Sigmoid colon (tissue), 7 donors: ENCODE data around the gene ARFIP1. TPM values are rescaled to one million over a fixed set of nuclear protein-coding genes. Genes with fewer than 3 reads are reported as not detected.
A peak's percentile ranks its signal among the peaks of the same experiment; 100 is the strongest.

Source experiments
- DNase-seq: peaks from one replicate; pipeline ENCODE4 v3.0.0-alpha.2; 2019
- H3K27ac ChIP-seq, 4 donors: fragments of 200-600 bp; sonication (generic); one replicate each; pipeline ENCODE4 v1.5.1; 2016 to 2019; ENCODE audit warnings: mild to moderate bottlenecking in 1 of 4
- H3K27me3 ChIP-seq, 3 donors: fragments of 200-600 bp; sonication (generic); one replicate each; pipeline ENCODE4 v1.5.1; 2019; ENCODE audit warnings: mild to moderate bottlenecking in 1 of 3
- H3K36me3 ChIP-seq, 4 donors: fragments of 200-600 bp; sonication (generic); one replicate each; pipeline ENCODE4 v1.5.1; 2016 to 2019
- H3K4me1 ChIP-seq, 4 donors: fragments of 200-600 bp; sonication (generic); one replicate each; pipeline ENCODE4 v1.5.1; 2017 to 2019
- H3K4me3 ChIP-seq, 4 donors: fragments of 200-600 bp; sonication (generic); one replicate each; pipeline ENCODE4 v1.5.1; 2017 to 2019; ENCODE audit warnings: mild to moderate bottlenecking in 2 of 4, moderate library complexity in 1 of 4
- H3K9me3 ChIP-seq, 4 donors: fragments of 200-600 bp in 3 of 4; sonication (generic) in 3 of 4; one replicate each; pipeline versions ENCODE4 v1.5.1 to v1.6.1; 2013 to 2019
- CTCF ChIP-seq, 4 experiments: fragments of 450-650 bp in 3 of 4; fragments of 200-600 bp in 1 of 4; IDR thresholded peaks; one replicate each; pipeline ENCODE4 v1.5.1; 2016 to 2019; ENCODE audit warnings: antibody characterized with exemption in 4 of 4, mild to moderate bottlenecking in 3 of 4, moderate library complexity in 2 of 4
- EP300 ChIP-seq, 4 donors: sonication (generic); formaldehyde crosslinking; IDR thresholded peaks; one replicate each; pipeline ENCODE4 v1.6.1; 2017; ENCODE audit warnings: antibody characterized with exemption in 4 of 4
- POLR2A ChIP-seq, 2 donors: fragments of 450-650 bp; IDR thresholded peaks; one replicate each; pipeline ENCODE4 v1.6.1; 2016; ENCODE audit warnings: antibody characterized with exemption in 2 of 2, mild to moderate bottlenecking in 2 of 2, moderate library complexity in 2 of 2
- POLR2AphosphoS5 ChIP-seq, 4 donors: sonication (generic); formaldehyde crosslinking; IDR thresholded peaks; one replicate each; pipeline ENCODE4 v1.6.1; 2017; ENCODE audit warnings: antibody characterized with exemption in 4 of 4
- WGBS, 2 donors: extraction: QIAGEN DNeasy Blood & Tissue Kit; methylation state at CpG; one replicate each; pipeline ENCODE4 v1.1.7; 2013; 5-methylcytosine and 5-hydroxymethylcytosine counted together
- intact Hi-C: fragments of 100-400 bp; cut with DNase I; formaldehyde crosslinking; loops from one replicate; pipeline ENCODE4 v1.15.1; 2023
- polyA plus RNA-seq, 3 donors: library from polyadenylated mRNA; stranded (reverse); fragments of 200-250 nt; gene quantifications; one replicate each; pipeline ENCODE4 v1.2.3, GENCODE V29; 2013
- total RNA-seq, 4 donors: library from RNA; depleted of rRNA; stranded (reverse); fragments of >200 nt; gene quantifications; one replicate each; pipeline ENCODE4 v1.1.0, GENCODE V29; 2016
- donor health status: healthy with polysubstance abuse.
- donor health status: Bipolar disorder and iron deficiency.
- donor health status: healthy.

ARFIP1 gene
- total RNA-seq (10 to 100 TPM; 22.1 to 33.5 (median 28.3) TPM), polyA plus RNA-seq (10 to 100 TPM; 27.4 to 50.9 (median 36.0) TPM)

DNA sequence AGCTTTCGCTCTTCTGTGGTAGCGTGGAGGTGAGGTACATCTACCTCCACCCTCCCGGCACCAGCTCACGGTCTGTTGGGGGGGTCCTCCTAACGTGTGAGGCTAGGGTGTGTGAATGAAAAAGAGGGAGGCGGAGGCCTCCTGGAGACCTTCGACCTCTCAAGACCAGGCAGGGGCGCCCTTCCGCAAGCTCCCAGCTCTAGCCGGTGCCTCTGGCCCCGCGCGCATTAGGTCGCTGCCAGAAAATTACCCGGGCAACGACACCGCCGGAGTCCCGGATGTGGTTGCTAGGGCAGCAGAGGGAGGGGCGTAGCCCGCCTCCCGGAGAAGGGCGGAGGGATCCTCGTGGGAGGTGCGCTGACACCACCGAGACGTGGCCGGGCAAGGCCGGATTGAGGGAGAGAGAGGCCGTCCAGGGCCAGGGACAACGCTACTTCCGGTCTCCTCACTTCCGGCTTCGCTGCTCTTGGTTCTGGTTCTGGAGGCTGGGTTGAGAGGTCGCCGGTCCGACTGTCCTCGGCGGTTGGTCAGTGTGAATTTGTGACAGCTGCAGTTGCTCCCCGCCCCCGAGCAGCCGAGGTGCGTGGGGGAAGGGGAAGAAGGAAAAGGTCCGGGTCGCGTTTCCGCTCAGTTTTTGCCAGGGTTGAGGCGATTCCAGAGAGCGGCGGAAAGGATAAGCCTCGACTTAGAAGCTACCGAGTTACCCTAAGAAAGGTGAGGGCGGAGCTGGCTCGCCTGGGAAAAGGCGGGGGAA lies at the start of gene ARFIP1, which contains the start of gene TIGD4:
Gene ARFIP1, plus strand, starts transcription at position 442 of the 754 bp plus-strand sequence. CDS start 49,680 bp downstream, outside the sequence.
Gene TIGD4, minus strand, starts transcription at position 218 of the 754 bp plus-strand sequence. CDS start 8,726 bp downstream, outside the sequence.
- Histone ChIP-seq H3K27ac (peak within 1 kb of the TSS; percentile 91 to 94 (median 93)), H3K4me1 (peaks cover 0 to 33% (median 24%) of the 10 kb centered on the region in 4 donors), H3K4me3 (peak within 1 kb of the TSS; percentile 60 to 89 (median 80)), H3K36me3 (no peaks in the 10 kb centered on the region), H3K9me3 (no peaks in the 10 kb centered on the region), H3K27me3 (no peaks in the 10 kb centered on the region)
- TF ChIP-seq POLR2AphosphoS5 (IDR thresholded peaks at IDR 0.05) = peak; percentile 63 to 89 (median 79)
- TF ChIP-seq CTCF (IDR thresholded peaks at IDR 0.05) = no peak
- no peak for TF ChIP-seq POLR2A (IDR thresholded peaks at IDR 0.05)
- TF ChIP-seq EP300 (IDR thresholded peaks at IDR 0.05) = peak in 1 of 4 donors; percentile 86
- intact Hi-C loops = loop anchor here (1.0 to 10.0 kb wide), 4 partner anchors 243 to 1682 kb away; partner anchors contain the start of genes FBXW7 and RPS3A
- WGBS, 2 donors = 0% methylated on average over 55 of the region's 55 CpGs
- peak; percentile 99 for DNase-seq

DNA sequence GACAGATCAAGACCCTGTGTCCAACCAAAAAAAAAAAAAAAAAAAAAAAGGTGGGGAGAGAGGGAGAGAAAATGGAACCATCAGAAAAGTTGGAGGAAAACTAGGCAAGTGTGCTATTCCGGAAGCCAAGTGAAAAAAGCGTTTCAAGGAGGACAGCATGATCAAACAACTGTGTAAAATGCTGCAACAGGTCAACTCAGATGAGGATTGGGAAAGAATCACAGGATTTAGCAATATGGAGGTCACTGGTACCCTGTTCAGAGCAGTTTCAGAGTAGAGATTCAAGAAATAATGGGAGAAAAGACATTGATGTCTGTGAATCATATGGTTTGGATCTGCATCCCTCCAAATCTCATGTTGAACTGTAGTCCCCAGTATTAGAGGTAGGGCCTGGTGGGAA lies 47.8 kb upstream of the ARFIP1 start:
- Histone ChIP-seq H3K27ac (no peak overlapping the region), H3K4me1 (no peaks in the 10 kb centered on the region), H3K4me3 (no peak overlapping the region), H3K36me3 (no peaks in the 10 kb centered on the region), H3K27me3 (no peaks in the 10 kb centered on the region), H3K9me3 (no peaks in the 10 kb centered on the region)
- intact Hi-C loops = no loop called here
- DNase-seq = no peak
- 95 to 96% methylated on average over 2 of the region's 2 CpGs for WGBS, 2 donors
- TF ChIP-seq CTCF (IDR thresholded peaks at IDR 0.05) (no peak), POLR2A (IDR thresholded peaks at IDR 0.05) (no peak), EP300 (IDR thresholded peaks at IDR 0.05) (no peak), POLR2AphosphoS5 (IDR thresholded peaks at IDR 0.05) (no peak)

GRCh38 chr4:152734015-152734698 lies 45.6 kb upstream of the ARFIP1 start:
- H3K27me3 ChIP-seq = no peaks in the 10 kb centered on the region
- intact Hi-C loops = loop anchor here (2.0 kb wide), 1 partner anchor 235 kb away; no protein-coding TSS in a partner anchor
- no peak overlapping the region for H3K27ac ChIP-seq
- 85 to 90% methylated on average over 5 of the region's 5 CpGs for WGBS, 2 donors
- no peaks in the 10 kb centered on the region for H3K9me3 ChIP-seq
- TF ChIP-seq POLR2AphosphoS5 (IDR thresholded peaks at IDR 0.05) = no peak
- TF ChIP-seq POLR2A (IDR thresholded peaks at IDR 0.05) = no peak
- no peak for TF ChIP-seq EP300 (IDR thresholded peaks at IDR 0.05)
- no peak for TF ChIP-seq CTCF (IDR thresholded peaks at IDR 0.05)
- H3K4me3 ChIP-seq = no peak overlapping the region
- DNase-seq = no peak
- H3K36me3 ChIP-seq = no peaks in the 10 kb centered on the region
- no peaks in the 10 kb centered on the region for H3K4me1 ChIP-seq

- DNase-seq = no peak
- Histone ChIP-seq H3K27ac (no peak overlapping the region), H3K27me3 (no peaks in the 10 kb centered on the region), H3K9me3 (no peaks in the 10 kb centered on the region), H3K36me3 (no peaks in the 10 kb centered on the region), H3K4me3 (no peak overlapping the region), H3K4me1 (no peaks in the 10 kb centered on the region)
- TF ChIP-seq EP300 (IDR thresholded peaks at IDR 0.05) (no peak), POLR2A (IDR thresholded peaks at IDR 0.05) (no peak), POLR2AphosphoS5 (IDR thresholded peaks at IDR 0.05) (no peak), CTCF (IDR thresholded peaks at IDR 0.05) (no peak)
- 55 to 73% methylated on average over 3 of the region's 3 CpGs for WGBS, 2 donors
- intact Hi-C loops = loop anchor here (2.0 kb wide), 1 partner anchor 236 kb away; no protein-coding TSS in a partner anchor
These were observed 45.1 kb upstream of the ARFIP1 start for GRCh38 chr4:152734699-152735050.
